Measurements from ENCODE around the gene NLGN3. TPM values are rescaled to one million over a fixed set of nuclear protein-coding genes. Genes with fewer than 3 reads are reported as not detected.
A peak's percentile ranks its signal among the peaks of the same experiment; 100 is the strongest.

Gene NLGN3
- total RNA-seq, 6 experiments from 2014 or later = 0.12 to 0.25 (median 0.14) TPM; not detected in 1

DNA sequence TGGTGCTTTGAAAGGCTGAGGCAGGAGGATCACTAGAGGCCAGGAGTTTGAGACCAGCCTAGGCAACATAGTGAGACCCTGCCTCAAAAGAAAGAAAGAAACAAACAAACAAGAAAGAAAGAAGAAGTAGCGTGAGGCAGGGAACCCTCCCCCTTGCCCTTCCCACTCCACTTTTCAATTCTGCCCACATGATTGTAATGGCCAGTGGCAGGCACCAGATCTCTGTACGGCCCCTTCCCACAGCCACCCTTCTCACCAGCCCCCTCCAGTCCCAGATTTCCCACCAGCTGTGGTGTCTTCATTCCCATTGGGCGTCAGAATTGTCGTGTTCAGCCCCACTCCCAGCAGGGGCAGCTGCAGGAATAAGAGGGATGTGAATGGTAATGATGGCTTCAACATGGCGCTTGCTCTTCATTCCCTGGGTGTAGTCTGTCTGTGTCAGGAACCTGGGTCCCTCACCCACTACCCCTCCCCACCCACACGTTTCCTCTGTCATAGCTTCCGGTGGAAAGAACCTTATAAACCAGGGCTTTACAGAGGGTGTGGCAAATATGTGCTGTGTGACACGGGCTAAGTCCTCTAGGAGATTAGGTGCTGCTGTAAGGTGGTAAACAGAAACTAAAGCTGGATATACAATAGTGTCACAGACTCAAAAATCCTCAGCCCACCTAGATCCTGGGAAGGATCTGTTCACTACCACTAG lies 33.3 kb upstream of the NLGN3 start, which contains the start of gene IL2RG:
Gene IL2RG, minus strand, starts transcription at position 437 of the 703 bp plus-strand sequence. Its CDS starts 38 bp downstream, at position 399.
- Histone ChIP-seq H3K36me3 (no peaks in the 10 kb centered on the region), H3K4me3 (peak within 1 kb of the TSS in 1 of 3 donors; percentile 1), H3K27ac (peak within 1 kb of the TSS in 2 of 3 donors; percentile 3 to 40), H3K9me3 (no peaks in the 10 kb centered on the region), H3K4me1 (no peaks in the 10 kb centered on the region), H3K27me3 (no peaks in the 10 kb centered on the region)
- peak; percentile 47 for TF ChIP-seq POLR2A (IDR thresholded peaks at IDR 0.05)
- TF ChIP-seq, protein P1, sequence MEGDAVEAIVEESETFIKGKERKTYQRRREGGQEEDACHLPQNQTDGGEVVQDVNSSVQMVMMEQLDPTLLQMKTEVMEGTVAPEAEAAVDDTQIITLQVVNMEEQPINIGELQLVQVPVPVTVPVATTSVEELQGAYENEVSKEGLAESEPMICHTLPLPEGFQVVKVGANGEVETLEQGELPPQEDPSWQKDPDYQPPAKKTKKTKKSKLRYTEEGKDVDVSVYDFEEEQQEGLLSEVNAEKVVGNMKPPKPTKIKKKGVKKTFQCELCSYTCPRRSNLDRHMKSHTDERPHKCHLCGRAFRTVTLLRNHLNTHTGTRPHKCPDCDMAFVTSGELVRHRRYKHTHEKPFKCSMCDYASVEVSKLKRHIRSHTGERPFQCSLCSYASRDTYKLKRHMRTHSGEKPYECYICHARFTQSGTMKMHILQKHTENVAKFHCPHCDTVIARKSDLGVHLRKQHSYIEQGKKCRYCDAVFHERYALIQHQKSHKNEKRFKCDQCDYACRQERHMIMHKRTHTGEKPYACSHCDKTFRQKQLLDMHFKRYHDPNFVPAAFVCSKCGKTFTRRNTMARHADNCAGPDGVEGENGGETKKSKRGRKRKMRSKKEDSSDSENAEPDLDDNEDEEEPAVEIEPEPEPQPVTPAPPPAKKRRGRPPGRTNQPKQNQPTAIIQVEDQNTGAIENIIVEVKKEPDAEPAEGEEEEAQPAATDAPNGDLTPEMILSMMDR (IDR thresholded peaks at IDR 0.05) = no peak
- intact Hi-C loops (cut with DNase I) = no loop called here
- 38% methylated on average over 7 of the region's 8 CpGs for WGBS (ENCODE audit: insufficient coverage, low coverage, low lambda C conversion rate, missing lambda C conversion rate)
- DNase-seq (peak in 1 of 3 donors; percentile 34), ATAC-seq (peak; percentile 51 to 71 (median 60))

DNA sequence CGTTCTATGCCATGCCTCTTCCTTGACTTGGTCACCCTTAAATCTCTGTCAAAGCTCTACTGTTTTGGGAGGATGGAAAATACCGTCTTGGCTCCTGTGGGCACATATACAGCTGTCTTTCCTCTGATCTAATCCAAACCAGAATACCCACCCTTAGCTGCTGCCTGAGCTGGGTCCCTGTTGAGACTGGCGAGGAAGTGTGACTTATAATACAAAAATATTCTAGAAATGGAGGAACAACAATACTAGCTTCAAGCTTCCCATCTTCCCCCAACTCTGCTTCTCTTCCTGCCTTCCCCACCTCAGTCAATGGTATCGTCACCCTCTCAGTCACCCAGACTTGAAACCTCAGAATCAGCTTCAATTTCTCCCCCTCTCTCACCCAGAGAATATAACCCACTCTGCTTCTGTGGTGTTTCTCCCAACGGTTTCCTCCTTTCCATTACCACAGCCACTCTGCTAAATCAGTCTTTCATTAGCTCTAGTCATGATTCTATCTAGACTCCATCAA lies 32.7 kb upstream of the NLGN3 start:
- peak overlapping the region in 1 of 3 donors; percentile 19 for H3K27ac ChIP-seq
- no peaks in the 10 kb centered on the region for H3K4me1 ChIP-seq
- WGBS (ENCODE audit: insufficient coverage, low coverage, low lambda C conversion rate, missing lambda C conversion rate) = 40% methylated on average over 5 of the region's 5 CpGs
- no peaks in the 10 kb centered on the region for H3K36me3 ChIP-seq
- peak in 1 of 3 donors; percentile 1 for DNase-seq
- no peak overlapping the region for H3K4me3 ChIP-seq
- intact Hi-C loops (cut with DNase I) = no loop called here
- no peaks in the 10 kb centered on the region for H3K27me3 ChIP-seq
- peak in 1 of 4 donors; percentile 20 for ATAC-seq
- no peaks in the 10 kb centered on the region for H3K9me3 ChIP-seq
- no peak for TF ChIP-seq POLR2A (IDR thresholded peaks at IDR 0.05)
- TF ChIP-seq, protein P1 (IDR thresholded peaks at IDR 0.05) = no peak

DNA sequence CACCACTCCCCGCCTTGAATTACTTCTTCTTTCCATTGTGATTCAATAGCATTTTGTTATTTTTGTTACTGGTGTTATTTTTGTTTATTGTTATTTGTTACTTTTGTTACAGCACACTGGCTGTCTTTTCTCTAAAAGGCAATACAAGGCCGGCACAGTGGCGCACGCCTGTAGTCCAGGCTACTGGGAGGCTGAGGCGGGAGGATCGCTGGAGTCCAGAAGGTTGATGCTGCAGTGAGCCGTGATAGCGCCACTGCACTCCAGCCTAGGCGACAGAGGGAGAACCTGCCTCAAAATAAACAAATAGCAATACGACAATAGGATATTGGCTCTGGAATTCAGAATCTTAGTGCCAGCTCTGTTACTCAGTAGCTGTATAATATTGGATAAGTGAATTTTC lies 27.3 kb upstream of the NLGN3 start:
- DNase-seq (no peak), ATAC-seq (no peak)
- H3K4me1 ChIP-seq = no peaks in the 10 kb centered on the region
- H3K36me3 ChIP-seq = peaks cover 0 to 10% (median 1%) of the 10 kb centered on the region in 4 donors
- H3K27ac ChIP-seq = no peak overlapping the region
- intact Hi-C loops (cut with DNase I) = no loop called here
- H3K27me3 ChIP-seq = no peaks in the 10 kb centered on the region
- no peaks in the 10 kb centered on the region for H3K9me3 ChIP-seq
- TF ChIP-seq, protein P1 (IDR thresholded peaks at IDR 0.05) = no peak
- TF ChIP-seq POLR2A (IDR thresholded peaks at IDR 0.05) = no peak
- no peak overlapping the region for H3K4me3 ChIP-seq
- 76% methylated on average over 10 of the region's 10 CpGs for WGBS (ENCODE audit: insufficient coverage, low coverage, low lambda C conversion rate, missing lambda C conversion rate)

DNA sequence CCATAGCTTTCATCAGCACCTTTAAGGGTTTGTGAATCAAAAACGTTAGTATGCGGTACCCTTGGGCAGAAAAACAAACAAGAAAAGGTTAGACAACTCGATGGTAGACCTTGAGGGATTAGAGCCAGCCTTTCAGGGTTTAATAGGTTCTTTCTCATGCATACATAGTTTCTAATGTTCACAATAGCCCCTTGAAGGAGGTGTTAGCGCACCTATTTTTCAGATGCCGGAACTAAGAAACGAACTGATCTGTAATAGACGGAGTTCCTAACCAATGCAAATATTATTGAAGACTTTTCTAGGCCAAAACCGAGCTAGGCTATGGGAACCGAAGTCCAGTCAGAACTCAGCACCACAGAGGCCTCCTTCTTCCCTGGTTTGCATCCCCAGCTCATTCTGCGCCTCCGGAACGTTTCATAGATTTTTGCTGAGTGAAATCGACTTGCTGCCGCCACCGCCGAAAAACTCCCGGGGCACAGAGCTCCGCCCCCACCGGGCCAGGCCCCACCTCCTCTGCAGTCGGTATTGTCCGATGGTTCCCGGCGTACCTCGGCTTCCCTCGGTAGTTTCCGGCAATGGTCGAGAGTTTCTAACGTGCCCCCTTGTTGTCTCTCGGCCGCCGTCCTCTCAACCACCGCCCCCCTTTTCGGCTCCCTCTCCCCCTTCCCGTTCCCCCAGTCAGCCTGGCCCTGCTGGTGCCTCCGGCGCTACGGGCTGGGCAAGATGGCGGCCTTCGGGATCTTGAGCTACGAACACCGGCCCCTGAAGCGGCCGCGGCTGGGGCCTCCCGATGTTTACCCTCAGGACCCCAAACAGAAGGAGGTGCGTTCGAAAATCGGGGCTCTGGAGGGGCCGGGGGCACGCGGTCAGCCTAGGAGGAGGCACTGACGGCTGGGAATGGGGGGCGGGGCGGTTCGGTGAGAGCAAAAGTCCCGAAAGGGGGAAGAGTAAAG lies 26.3 kb upstream of the NLGN3 start, which contains the start of gene MED12:
Gene MED12, plus strand, starts transcription at position 565 of the 953 bp plus-strand sequence. Its CDS starts 159 bp downstream, at position 724.
- no peak for TF ChIP-seq POLR2A (IDR thresholded peaks at IDR 0.05)
- TF ChIP-seq, protein P1 (IDR thresholded peaks at IDR 0.05) = no peak
- Histone ChIP-seq H3K4me3 (peak within 1 kb of the TSS; percentile 40 to 62 (median 57)), H3K27me3 (no peaks in the 10 kb centered on the region), H3K9me3 (no peaks in the 10 kb centered on the region), H3K4me1 (no peaks in the 10 kb centered on the region), H3K36me3 (peaks cover 0 to 18% (median 5%) of the 10 kb centered on the region in 4 donors), H3K27ac (peak within 1 kb of the TSS; percentile 62 to 74 (median 68))
- ATAC-seq = peak; percentile 95 to 99 (median 98)
- 31% methylated on average over 50 of the region's 56 CpGs for WGBS (ENCODE audit: insufficient coverage, low coverage, low lambda C conversion rate, missing lambda C conversion rate)
- DNase-seq = peak; percentile 79 to 85 (median 83)
- intact Hi-C loops (cut with DNase I) = no loop called here
